ENCODE results near the gene LPP.

DNA sequence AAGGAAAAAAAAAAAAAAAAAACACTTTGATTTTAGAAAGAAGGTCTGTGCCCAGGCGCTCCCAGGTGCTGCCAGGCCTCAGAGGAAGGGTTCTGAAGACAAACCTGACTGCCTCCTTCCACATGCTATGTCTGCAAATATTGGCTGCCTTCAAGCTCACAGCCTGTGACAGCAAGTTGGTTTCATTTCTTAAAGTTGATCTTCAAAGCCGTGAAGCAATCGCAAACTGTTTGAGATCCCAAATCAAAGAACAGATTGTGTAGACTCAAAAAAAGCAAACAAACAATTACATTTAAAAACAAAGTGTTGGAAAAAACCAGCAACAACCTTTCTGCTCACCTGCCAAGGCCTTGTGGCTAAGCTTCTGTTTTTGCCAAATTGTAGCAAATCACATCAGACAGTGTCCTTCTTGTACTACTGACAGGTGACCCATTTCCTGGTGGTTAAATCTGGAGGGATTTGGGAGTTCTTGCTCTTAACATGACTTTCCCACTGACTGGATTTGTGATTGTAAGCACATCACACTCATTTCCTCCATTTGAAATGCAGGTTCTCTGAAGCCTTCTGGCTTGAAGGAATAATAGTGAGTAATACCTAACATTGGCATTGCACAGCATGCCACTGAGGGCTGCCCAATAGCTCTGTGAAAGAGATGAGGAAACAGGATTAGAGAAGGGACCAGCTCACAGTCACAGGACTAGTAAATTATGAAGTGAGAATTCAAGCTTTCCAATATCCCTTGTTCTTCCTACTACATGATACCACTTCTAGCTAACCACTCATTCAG lies 502.4 kb downstream of the LPP start:
- TF ChIP-seq ZFP91 (CRISPR knock-in tag; IDR thresholded peaks at IDR 0.05; ENCODE audit: borderline replicate concordance), result no peak
- TF ChIP-seq, protein P1, sequence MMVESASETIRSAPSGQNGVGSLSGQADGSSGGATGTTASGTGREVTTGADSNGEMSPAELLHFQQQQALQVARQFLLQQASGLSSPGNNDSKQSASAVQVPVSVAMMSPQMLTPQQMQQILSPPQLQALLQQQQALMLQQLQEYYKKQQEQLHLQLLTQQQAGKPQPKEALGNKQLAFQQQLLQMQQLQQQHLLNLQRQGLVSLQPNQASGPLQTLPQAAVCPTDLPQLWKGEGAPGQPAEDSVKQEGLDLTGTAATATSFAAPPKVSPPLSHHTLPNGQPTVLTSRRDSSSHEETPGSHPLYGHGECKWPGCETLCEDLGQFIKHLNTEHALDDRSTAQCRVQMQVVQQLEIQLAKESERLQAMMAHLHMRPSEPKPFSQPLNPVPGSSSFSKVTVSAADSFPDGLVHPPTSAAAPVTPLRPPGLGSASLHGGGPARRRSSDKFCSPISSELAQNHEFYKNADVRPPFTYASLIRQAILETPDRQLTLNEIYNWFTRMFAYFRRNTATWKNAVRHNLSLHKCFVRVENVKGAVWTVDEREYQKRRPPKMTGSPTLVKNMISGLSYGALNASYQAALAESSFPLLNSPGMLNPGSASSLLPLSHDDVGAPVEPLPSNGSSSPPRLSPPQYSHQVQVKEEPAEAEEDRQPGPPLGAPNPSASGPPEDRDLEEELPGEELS (CRISPR knock-in tag; IDR thresholded peaks at IDR 0.05), result no peak
